ENCODE data around the gene LTBP2.

LTBP2 gene

GRCh38 chr14:74507840-74508239 lies 104.2 kb downstream of the LTBP2 start:
- no peak for DNase-seq (ENCODE audit: low read depth)
- TF ChIP-seq CTCF (conservative IDR thresholded peaks at IDR 0.05; ENCODE audit: low read length): no peak
- H3K4me3 ChIP-seq (ENCODE audit: low read length): no peak overlapping the region

GRCh38 chr14:74507085-74507484 lies 105.0 kb downstream of the LTBP2 start:
- no peak overlapping the region for H3K4me3 ChIP-seq (ENCODE audit: low read length)
- DNase-seq (ENCODE audit: low read depth): no peak
- no peak for TF ChIP-seq CTCF (conservative IDR thresholded peaks at IDR 0.05; ENCODE audit: low read length)

- TF ChIP-seq CTCF (conservative IDR thresholded peaks at IDR 0.05; ENCODE audit: low read length): no peak
- no peak overlapping the region for H3K4me3 ChIP-seq (ENCODE audit: low read length)
- DNase-seq (ENCODE audit: low read depth): no peak
These were observed 105.6 kb downstream of the LTBP2 start for GRCh38 chr14:74506411-74506851.

- DNase-seq (ENCODE audit: low read depth): no peak
- H3K4me3 ChIP-seq (ENCODE audit: low read length): no peak overlapping the region
- TF ChIP-seq CTCF (conservative IDR thresholded peaks at IDR 0.05; ENCODE audit: low read length): no peak
These were observed 106.2 kb downstream of the LTBP2 start for GRCh38 chr14:74505831-74506230.

GRCh38 chr14:74504874-74505720 lies 106.9 kb downstream of the LTBP2 start:
- H3K4me3 ChIP-seq (ENCODE audit: low read length): no peak overlapping the region
- TF ChIP-seq CTCF (conservative IDR thresholded peaks at IDR 0.05; ENCODE audit: low read length): no peak
- no peak for DNase-seq (ENCODE audit: low read depth)

GRCh38 chr14:74504412-74504811 lies 107.6 kb downstream of the LTBP2 start:
- TF ChIP-seq CTCF (conservative IDR thresholded peaks at IDR 0.05; ENCODE audit: low read length): no peak
- no peak overlapping the region for H3K4me3 ChIP-seq (ENCODE audit: low read length)
- no peak for DNase-seq (ENCODE audit: low read depth)

- no peak for TF ChIP-seq CTCF (conservative IDR thresholded peaks at IDR 0.05; ENCODE audit: low read length)
- H3K4me3 ChIP-seq (ENCODE audit: low read length): no peak overlapping the region
- no peak for DNase-seq (ENCODE audit: low read depth)
These were observed 108.1 kb downstream of the LTBP2 start for GRCh38 chr14:74503938-74504335.
